Esophagus muscularis mucosa (tissue), 3 donors: ENCODE data around the gene RAI1.

Experiments
- CTCF ChIP-seq, 3 experiments: fragments of 200-600 bp in 2 of 3; fragments of 450-650 bp in 1 of 3; sonication (generic) in 2 of 3; IDR thresholded peaks; one replicate each; pipeline ENCODE4 v1.5.1; 2017 to 2019; ENCODE audit warnings: antibody characterized with exemption in 3 of 3, mild to moderate bottlenecking in 2 of 3, moderate library complexity in 1 of 3
- POLR2A ChIP-seq: fragments of 450-650 bp; IDR thresholded peaks from one replicate; pipeline ENCODE4 v1.6.1; 2017; ENCODE audit warnings: antibody characterized with exemption, moderate library complexity, mild to moderate bottlenecking, low read depth
- POLR2AphosphoS5 ChIP-seq, 2 donors: sonication (generic); formaldehyde crosslinking; IDR thresholded peaks; one replicate each; pipeline ENCODE4 v1.6.1; 2017; ENCODE audit warnings: antibody characterized with exemption in 2 of 2

GRCh38 chr17:17638467-17638866 is 42.8 kb upstream of the RAI1 start:
- TF ChIP-seq CTCF (IDR thresholded peaks at IDR 0.05) (no peak), POLR2AphosphoS5 (IDR thresholded peaks at IDR 0.05) (no peak), POLR2A (no peak)
